OCI-LY7 (cell line): ENCODE measurements around the gene GAP43.

Experiments
- EZH2phosphoT487 ChIP-seq: fragments of 200-600 bp; sonication (generic); IDR thresholded peaks from 2 replicates; pipeline ENCODE4 v1.6.1; 2018; ENCODE audit warnings: low read depth, borderline replicate concordance, mild to moderate bottlenecking, mixed run types, antibody characterized with exemption, low read length, moderate library complexity, mixed read lengths
- TF ChIP-seq, protein P1 (sequence below): fragments of 200-600 bp; sonication (generic); conservative IDR thresholded peaks from 2 replicates; pipeline ENCODE4 v1.5.1; 2014; ENCODE audit warnings: mild to moderate bottlenecking, antibody characterized with exemption, low read length, moderate library complexity, mixed read lengths

DNA sequence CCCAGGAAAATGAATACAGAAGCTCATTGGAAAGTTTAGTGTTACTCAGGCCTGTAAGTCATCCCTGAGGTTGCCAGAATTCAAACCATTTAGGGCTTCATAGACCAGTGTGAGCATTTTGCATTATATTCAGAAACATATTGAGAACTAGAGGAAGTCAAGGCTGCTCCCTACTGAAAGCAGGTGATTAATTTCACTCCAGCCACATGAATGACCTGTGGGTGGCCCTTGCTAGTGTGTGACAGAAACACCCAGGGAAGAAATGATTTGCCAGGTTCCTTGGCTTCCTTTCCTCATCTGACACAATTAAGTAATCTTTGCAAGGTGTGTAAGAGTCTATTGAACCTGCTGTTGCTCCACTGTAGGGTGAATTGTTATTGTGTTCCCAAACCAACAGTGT, 61.8 kb downstream of the GAP43 start:
- TF ChIP-seq, protein P1, sequence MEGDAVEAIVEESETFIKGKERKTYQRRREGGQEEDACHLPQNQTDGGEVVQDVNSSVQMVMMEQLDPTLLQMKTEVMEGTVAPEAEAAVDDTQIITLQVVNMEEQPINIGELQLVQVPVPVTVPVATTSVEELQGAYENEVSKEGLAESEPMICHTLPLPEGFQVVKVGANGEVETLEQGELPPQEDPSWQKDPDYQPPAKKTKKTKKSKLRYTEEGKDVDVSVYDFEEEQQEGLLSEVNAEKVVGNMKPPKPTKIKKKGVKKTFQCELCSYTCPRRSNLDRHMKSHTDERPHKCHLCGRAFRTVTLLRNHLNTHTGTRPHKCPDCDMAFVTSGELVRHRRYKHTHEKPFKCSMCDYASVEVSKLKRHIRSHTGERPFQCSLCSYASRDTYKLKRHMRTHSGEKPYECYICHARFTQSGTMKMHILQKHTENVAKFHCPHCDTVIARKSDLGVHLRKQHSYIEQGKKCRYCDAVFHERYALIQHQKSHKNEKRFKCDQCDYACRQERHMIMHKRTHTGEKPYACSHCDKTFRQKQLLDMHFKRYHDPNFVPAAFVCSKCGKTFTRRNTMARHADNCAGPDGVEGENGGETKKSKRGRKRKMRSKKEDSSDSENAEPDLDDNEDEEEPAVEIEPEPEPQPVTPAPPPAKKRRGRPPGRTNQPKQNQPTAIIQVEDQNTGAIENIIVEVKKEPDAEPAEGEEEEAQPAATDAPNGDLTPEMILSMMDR: no peak
- no peak for TF ChIP-seq EZH2phosphoT487
